H1 (cell line): ENCODE results near the gene TCFL5. TPM values are rescaled to one million over a fixed set of nuclear protein-coding genes. Genes with fewer than 3 reads are reported as not detected.

ENCODE experiments used
- BACH1 ChIP-seq: IDR thresholded peaks from 2 replicates; pipeline ENCODE4 v1.6.1; 2012; ENCODE audit warnings: low read length, improper control_type of control experiment
- CBX8 ChIP-seq: fragments of 300-800, 300-1000 bp; sonication (generic); IDR thresholded peaks from 2 replicates; pipeline ENCODE4 v1.7.1; 2016; ENCODE audit warnings: low read depth, low read length, borderline replicate concordance
- CHD1 ChIP-seq: IDR thresholded peaks from 2 replicates; pipeline ENCODE4 v1.6.1; 2012; ENCODE audit warnings: low read depth, low read length, improper control_type of control experiment
- CHD2 ChIP-seq: IDR thresholded peaks from 2 replicates; pipeline ENCODE4 v1.6.1; 2012; ENCODE audit warnings: low read length, improper control_type of control experiment
- CTBP2 ChIP-seq: IDR thresholded peaks from 2 replicates; pipeline ENCODE4 v1.7.0; 2011; ENCODE audit warnings: borderline replicate concordance, mild to moderate bottlenecking, moderate library complexity, mixed read lengths, low read length; ENCODE audit not compliant: insufficient read depth, insufficient read length
- E2F6 ChIP-seq: IDR thresholded peaks from 2 replicates; pipeline ENCODE4 v1.6.1; 2012; ENCODE audit warnings: inconsistent platforms
- EGR1 ChIP-seq: IDR thresholded peaks from 2 replicates; pipeline ENCODE4 v1.6.1; 2011; ENCODE audit warnings: low read depth, low read length, borderline replicate concordance
- KDM1A ChIP-seq: fragments of 200-600, 300-600 bp; sonication (generic); IDR thresholded peaks from 2 replicates; pipeline ENCODE4 v1.7.1; 2016; ENCODE audit warnings: mild to moderate bottlenecking, low read length, borderline replicate concordance
- NANOG ChIP-seq: IDR thresholded peaks from 2 replicates; pipeline ENCODE4 v1.6.1; 2011; ENCODE audit warnings: low read length, low read depth, mild to moderate bottlenecking, inconsistent platforms; ENCODE audit not compliant: insufficient read depth, poor library complexity, severe bottlenecking
- POLR2A ChIP-seq, 2 experiments: IDR thresholded peaks; 1 replicate in 1 of 2; 2 replicates in 1 of 2; pipeline ENCODE4 v1.6.1; 2011; ENCODE audit warnings: low read depth in 2 of 2, low read length in 2 of 2, mild to moderate bottlenecking in 2 of 2; ENCODE audit errors: control extremely low read depth in 1 of 2
- POLR2AphosphoS5 ChIP-seq: IDR thresholded peaks from 2 replicates; pipeline ENCODE4 v1.6.1; 2011; ENCODE audit warnings: low read depth, low read length
- RXRA ChIP-seq: IDR thresholded peaks from 2 replicates; pipeline ENCODE4 v1.6.1; 2011; ENCODE audit warnings: low read depth, mild to moderate bottlenecking, low read length, moderate library complexity; ENCODE audit not compliant: insufficient read depth
- SIN3A ChIP-seq, 2 experiments: IDR thresholded peaks in 1 of 2; conservative IDR thresholded peaks in 1 of 2; 2 replicates each; pipeline ENCODE4 v1.6.1; 2011 to 2012; ENCODE audit warnings: low read length in 2 of 2, improper control_type of control experiment in 1 of 2, low read depth in 1 of 2, mild to moderate bottlenecking in 1 of 2
- SIX5 ChIP-seq: IDR thresholded peaks from 2 replicates; pipeline ENCODE4 v1.6.1; 2011; ENCODE audit warnings: mild to moderate bottlenecking, low read depth, low read length
- SRF ChIP-seq: IDR thresholded peaks from 2 replicates; pipeline ENCODE4 v1.6.1; 2011; ENCODE audit warnings: mild to moderate bottlenecking, low read depth, low read length, moderate library complexity
- TAF1 ChIP-seq: IDR thresholded peaks from 2 replicates; pipeline ENCODE4 v1.6.1; 2011; ENCODE audit warnings: mild to moderate bottlenecking, low read depth, low read length
- TEAD4 ChIP-seq: IDR thresholded peaks from 2 replicates; pipeline ENCODE4 v1.6.1; 2012; ENCODE audit warnings: low read depth, low read length, inconsistent platforms, mixed read lengths
- polyA plus RNA-seq, 7 experiments: library from polyadenylated mRNA; depleted of rRNA in 3 of 7; stranded (reverse) in 5 of 7; unstranded in 2 of 7; fragments of >200 nt in 5 of 7; fragments of 200-250 nt in 2 of 7; gene quantifications; 1 replicate in 5 of 7; 2 replicates in 1 of 7; 4 replicates in 1 of 7; pipeline versions ENCODE4 v1.2.1 to v1.2.3, GENCODE V29; 2011 to 2013; ENCODE audit warnings: missing spikeins in 2 of 7, mixed read lengths in 2 of 7
- total RNA-seq: library from RNA; stranded (reverse); fragmentation: NEBNext Ultra II Directional; extraction: Animal tissue kit (Norgen Biotek cat#: 25700); gene quantifications from 2 replicates; pipeline ENCODE4 v1.2.1, GENCODE V29; 2021

The TCFL5 gene
- total and polyA plus RNA-seq, 2 of the 8 experiments (the other 6 are each of a cell fraction or from before 2014, with no cell fraction given) = 6.2 to 15.0 TPM

- TF ChIP-seq CHD2 (no peak), SRF (no peak), TEAD4 (0 out of 2 replicates have a peak, but pooled peaks have one; percentile 21), POLR2A (IDR thresholded peaks at IDR 0.05; ENCODE audit: control extremely low read depth in 1 of 2, low read depth in 2 of 2, low read length in 2 of 2) (peak; percentile 30 to 78; a peak in 2 of 3 replicates), E2F6 (peak; percentile 55), BACH1 (no peak), RXRA (no peak), TAF1 (no peak), CBX8 (no peak), POLR2AphosphoS5 (peak; percentile 81), CTBP2 (no peak), NANOG (no peak), SIX5 (no peak), SIN3A (conservative IDR thresholded peaks at IDR 0.05 in 1 of 2, IDR thresholded peaks at IDR 0.05 in 1 of 2; ENCODE audit: low read depth in 1 of 2, low read length in 2 of 2) (no peak), EGR1 (no peak), CHD1 (no peak; the same call in 1 of the 2 replicates), KDM1A (no peak)
Measured at GRCh38 chr20:62900052-62900691, 38.5 kb upstream of the TCFL5 start (continued).
